Stimulated activated naive CD8-positive, alpha-beta T cell treated with anti-CD3 and anti-CD28 coated beads, Interleukin-15, amount 100 ng/mL, for 72 hours (primary cell): ENCODE data around the gene SLC52A1.
"Not testable (repeated sequence)": the region's sequence is repeated elsewhere in the genome, so short reads cannot be mapped to it uniquely, and the experiment has no call there.

ENCODE experiments used
- ATAC-seq: fragments of 150-1000 bp; cut with Tn5 transposase; 2 replicates; pipeline ENCODE4 v1.10.0; 2021; ENCODE audit warnings: mild to moderate bottlenecking, moderate library complexity
- DNase-seq, 2 donors: peaks; one replicate each; pipeline ENCODE4 v3.0.0; 2021 to 2022
- H3K27ac Mint-ChIP-seq, 2 donors: one replicate each; pipeline ENCODE4 v1.8.0; 2022; ENCODE audit warnings: mild to moderate bottlenecking in 2 of 2, mixed read lengths in 2 of 2, moderate library complexity in 2 of 2
- H3K27me3 Mint-ChIP-seq: one replicate; pipeline ENCODE4 v1.8.0; 2022; ENCODE audit warnings: mixed read lengths
- H3K4me1 Mint-ChIP-seq: one replicate; pipeline ENCODE4 v1.8.0; 2022; ENCODE audit warnings: mild to moderate bottlenecking, mixed read lengths
- H3K4me3 Mint-ChIP-seq, 2 donors: one replicate each; pipeline ENCODE4 v1.8.0; 2022; ENCODE audit warnings: mild to moderate bottlenecking in 2 of 2, mixed read lengths in 2 of 2, moderate library complexity in 1 of 2
- H3K9me3 Mint-ChIP-seq, 2 donors: one replicate each; pipeline ENCODE4 v1.8.0; 2022; ENCODE audit warnings: mixed read lengths in 2 of 2

Gene SLC52A1

GRCh38 chr17:5035315-5035714 is at the start of gene SLC52A1:
TSS of gene SLC52A1 (minus strand) at chr17:5035426. CDS start at chr17:5034606, 820 bp downstream.
- Mint-ChIP-seq H3K4me3 (peak within 1 kb of the TSS; percentile 19 to 33), H3K27me3 (peaks cover 18% of the 10 kb centered on the region)

DNA sequence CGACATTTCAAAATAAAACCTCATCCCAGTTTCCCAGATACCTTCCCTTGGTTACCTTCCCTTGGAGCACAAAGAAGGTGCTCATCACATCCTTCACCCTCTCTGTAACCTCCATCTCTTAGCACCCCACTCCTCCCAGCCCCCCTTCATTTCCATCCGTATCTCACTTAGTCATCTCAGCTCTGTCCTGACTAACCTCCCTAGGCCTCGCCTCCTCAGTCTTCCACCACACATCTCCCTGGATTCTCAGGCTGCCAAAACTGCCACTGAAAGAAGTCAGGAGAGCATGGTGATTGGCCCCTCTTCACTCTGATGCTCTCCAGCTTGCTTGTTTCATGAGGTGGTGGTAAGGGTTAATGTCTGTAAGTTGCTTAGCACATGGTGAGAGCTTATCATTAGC is 45.4 kb upstream of the SLC52A1 start:
- peaks cover 30% of the 10 kb centered on the region for H3K4me1 Mint-ChIP-seq
- H3K9me3 Mint-ChIP-seq: peaks cover 18 to 19% of the 10 kb centered on the region in 2 donors
- H3K27me3 Mint-ChIP-seq: no peaks in the 10 kb centered on the region
- ATAC-seq (no peak), DNase-seq (no peak)
- peak overlapping the region in 1 of 2 donors; percentile 33 for H3K4me3 Mint-ChIP-seq
- no peak overlapping the region for H3K27ac Mint-ChIP-seq

More at GRCh38 chr17:5035315-5035714, at the start of gene SLC52A1:
- Mint-ChIP-seq H3K27ac (no peak within 1 kb of the TSS), H3K4me1 (peaks cover 21% of the 10 kb centered on the region), H3K9me3 (no peaks in the 10 kb centered on the region)
- DNase-seq (no peak), ATAC-seq (no peak)

GRCh38 chr17:5078106-5079028 is 43.1 kb upstream of the SLC52A1 start, which contains the start of gene ZFP3:
TSS of gene ZFP3 (plus strand) at chr17:5078467. CDS start at chr17:5091505, 13,038 bp downstream.
- Mint-ChIP-seq H3K4me1 (peaks cover 30% of the 10 kb centered on the region), H3K27me3 (no peaks in the 10 kb centered on the region), H3K4me3 (peak within 1 kb of the TSS; percentile 86 to 99), H3K27ac (peak within 1 kb of the TSS; percentile 97), H3K9me3 (peaks cover 8 to 9% of the 10 kb centered on the region in 2 donors)
- peak; percentile 94 for ATAC-seq
- DNase-seq: peak; percentile 81 to 90

DNA sequence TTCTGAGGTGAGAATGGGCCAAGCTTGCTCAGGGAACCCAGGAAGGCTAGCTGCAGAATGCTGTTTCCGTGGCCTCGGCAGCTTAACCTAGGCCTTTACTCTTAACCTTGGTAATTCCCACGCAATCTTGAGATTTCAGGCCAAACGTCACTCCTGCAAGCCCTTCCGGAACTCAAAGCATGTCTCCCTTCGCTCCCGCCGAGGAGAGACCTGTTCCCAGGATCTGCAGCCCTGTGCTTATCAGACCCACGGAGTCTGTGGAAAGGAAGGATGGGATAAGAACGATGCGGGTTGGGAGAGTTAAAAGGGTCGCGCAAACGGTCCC is 42.5 kb upstream of the SLC52A1 start:
- ATAC-seq: no peak
- DNase-seq: no peak
- Mint-ChIP-seq H3K4me3 (peak overlapping the region; percentile 86 to 99), H3K27me3 (no peaks in the 10 kb centered on the region), H3K9me3 (peaks cover 3 to 6% of the 10 kb centered on the region in 2 donors), H3K27ac (peak overlapping the region; percentile 96 to 97), H3K4me1 (peaks cover 30% of the 10 kb centered on the region)

DNA sequence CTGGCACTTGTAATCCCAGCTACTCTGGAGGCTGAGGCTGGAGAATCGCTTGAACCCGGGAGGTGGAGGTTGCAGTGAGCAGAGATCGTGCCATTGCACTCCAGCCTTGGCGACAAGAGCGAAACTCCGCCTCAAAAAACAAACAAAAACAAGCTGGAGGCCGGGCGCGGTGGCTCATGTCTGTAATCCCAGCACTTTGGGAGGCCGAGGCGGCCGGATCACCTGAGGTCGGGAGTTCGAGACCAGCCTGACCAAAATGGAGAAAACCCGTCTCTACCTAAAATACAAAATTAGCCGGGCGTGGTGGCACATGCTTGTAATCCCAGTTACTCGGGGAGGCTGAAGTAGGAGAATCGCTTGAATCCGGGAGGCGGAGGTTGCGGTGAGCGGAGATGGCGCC is 42.0 kb upstream of the SLC52A1 start:
- H3K9me3 Mint-ChIP-seq, ATAC-seq, DNase-seq, H3K27me3 Mint-ChIP-seq: not testable (repeated sequence)
- Mint-ChIP-seq H3K4me3 (peak overlapping the region; percentile 86 to 99), H3K4me1 (peaks cover 30% of the 10 kb centered on the region), H3K27ac (peak overlapping the region in 1 of 2 donors; percentile 97)

DNA sequence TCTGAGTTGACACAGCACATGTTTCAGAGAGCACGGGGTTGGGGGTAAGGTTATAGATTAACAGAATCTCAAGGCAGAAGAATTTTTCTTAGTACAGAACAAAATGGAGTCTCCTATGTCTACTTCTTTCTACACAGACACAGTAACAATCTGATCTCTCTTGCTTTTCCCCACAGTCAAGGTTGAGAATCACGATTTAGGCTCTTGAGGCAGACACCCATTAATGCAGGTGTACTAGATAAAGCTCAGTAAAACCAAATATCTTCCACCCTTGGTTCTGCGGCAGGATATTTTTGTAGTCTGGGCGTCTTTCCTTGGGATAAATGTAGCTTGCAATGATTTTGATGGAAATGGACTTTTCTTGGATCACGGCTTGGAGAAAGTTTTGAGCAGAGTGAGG is 40.2 kb upstream of the SLC52A1 start:
- not testable (repeated sequence) for DNase-seq, H3K27me3 Mint-ChIP-seq, H3K9me3 Mint-ChIP-seq, ATAC-seq, H3K4me3 Mint-ChIP-seq, H3K27ac Mint-ChIP-seq
- H3K4me1 Mint-ChIP-seq: peaks cover 22% of the 10 kb centered on the region

- no peak for ATAC-seq
These were observed 34.5 kb upstream of the SLC52A1 start for GRCh38 chr17:5069724-5070123.

GRCh38 chr17:5068236-5068635 is 33.0 kb upstream of the SLC52A1 start:
- H3K4me3 Mint-ChIP-seq: no peak overlapping the region
- H3K27ac Mint-ChIP-seq: no peak overlapping the region
- ATAC-seq (no peak), DNase-seq (no peak)
- peaks cover 12% of the 10 kb centered on the region for H3K27me3 Mint-ChIP-seq
- H3K9me3 Mint-ChIP-seq: no peaks in the 10 kb centered on the region
- H3K4me1 Mint-ChIP-seq: no peaks in the 10 kb centered on the region

More at GRCh38 chr17:5069724-5070123, 34.5 kb upstream of the SLC52A1 start:
- DNase-seq: no peak
- H3K4me1 Mint-ChIP-seq: no peaks in the 10 kb centered on the region
- H3K9me3 Mint-ChIP-seq: no peaks in the 10 kb centered on the region
- H3K4me3 Mint-ChIP-seq: no peak overlapping the region
- H3K27me3 Mint-ChIP-seq: peaks cover 9% of the 10 kb centered on the region
- H3K27ac Mint-ChIP-seq: no peak overlapping the region

DNA sequence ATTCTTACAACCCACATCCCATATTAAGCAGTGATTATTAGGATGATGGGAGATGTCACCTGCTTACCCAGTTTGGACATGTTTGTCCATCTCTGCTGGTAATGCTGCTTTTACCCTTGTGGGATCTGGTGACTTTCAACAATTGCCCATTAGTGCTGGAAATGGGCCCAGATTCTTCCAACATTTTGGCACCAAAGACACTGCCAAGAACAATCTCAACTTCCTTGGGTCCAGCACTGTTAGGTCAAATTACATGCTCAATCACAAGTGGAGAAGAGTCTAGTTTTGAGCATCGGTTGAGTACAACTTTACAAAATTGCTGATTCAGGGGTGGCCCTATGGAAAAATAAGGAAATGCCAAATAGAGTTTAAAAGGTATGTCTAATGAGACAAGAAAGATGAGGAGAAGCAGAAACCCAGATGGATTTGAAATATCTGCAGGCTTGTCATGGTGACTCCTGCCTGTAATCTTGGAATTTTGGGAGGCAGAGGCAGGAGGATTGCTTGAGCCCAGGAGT is 30.1 kb upstream of the SLC52A1 start:
- Mint-ChIP-seq H3K9me3 (no peaks in the 10 kb centered on the region), H3K27ac (peak overlapping the region in 1 of 2 donors; percentile 31), H3K4me3 (no peak overlapping the region), H3K27me3 (peaks cover 15% of the 10 kb centered on the region), H3K4me1 (no peaks in the 10 kb centered on the region)
- ATAC-seq (no peak), DNase-seq (no peak)

- no peaks in the 10 kb centered on the region for H3K4me1 Mint-ChIP-seq
- ATAC-seq (no peak), DNase-seq (no peak)
- no peaks in the 10 kb centered on the region for H3K27me3 Mint-ChIP-seq
- H3K27ac Mint-ChIP-seq: peak overlapping the region in 1 of 2 donors; percentile 69
- no peaks in the 10 kb centered on the region for H3K9me3 Mint-ChIP-seq
- no peak overlapping the region for H3K4me3 Mint-ChIP-seq
These were observed 20.3 kb upstream of the SLC52A1 start for GRCh38 chr17:5055543-5055942.

GRCh38 chr17:5050278-5050677 is 15.1 kb upstream of the SLC52A1 start:
- ATAC-seq (no peak), DNase-seq (no peak)
- Mint-ChIP-seq H3K4me3 (no peak overlapping the region), H3K4me1 (peaks cover 43% of the 10 kb centered on the region), H3K9me3 (no peaks in the 10 kb centered on the region), H3K27ac (no peak overlapping the region), H3K27me3 (no peaks in the 10 kb centered on the region)

DNA sequence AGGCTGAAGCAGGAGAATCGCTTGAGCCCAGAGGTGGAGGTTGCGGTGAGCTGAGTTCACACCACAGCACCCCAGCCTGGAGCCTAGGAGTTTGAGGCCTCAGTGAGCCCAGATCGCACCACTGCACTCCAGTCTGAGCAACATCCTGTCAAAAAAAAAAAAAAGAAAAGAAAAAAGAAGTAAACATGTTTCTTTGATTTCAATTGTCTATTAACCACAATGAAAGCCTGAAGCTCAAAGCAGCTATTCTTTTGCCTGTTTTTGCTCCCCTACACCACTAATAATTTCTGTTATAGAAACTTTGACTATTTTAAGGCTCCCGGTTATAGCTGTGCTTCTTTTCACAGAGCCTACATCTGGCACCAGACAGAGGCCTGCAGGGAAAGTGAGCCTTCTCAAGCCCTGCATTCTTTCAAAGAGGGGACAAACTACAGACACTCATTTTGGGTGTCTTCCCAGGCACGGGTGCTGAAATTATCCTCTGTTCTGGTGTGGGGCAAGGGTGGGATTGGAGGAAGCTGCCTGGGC is 14.2 kb upstream of the SLC52A1 start:
- no peaks in the 10 kb centered on the region for H3K27me3 Mint-ChIP-seq
- peak in 1 of 2 donors; percentile 17 for DNase-seq
- H3K4me3 Mint-ChIP-seq: no peak overlapping the region
- peaks cover 48% of the 10 kb centered on the region for H3K4me1 Mint-ChIP-seq
- no peaks in the 10 kb centered on the region for H3K9me3 Mint-ChIP-seq
- peak overlapping the region in 1 of 2 donors; percentile 57 for H3K27ac Mint-ChIP-seq
- ATAC-seq: peak; percentile 62

DNA sequence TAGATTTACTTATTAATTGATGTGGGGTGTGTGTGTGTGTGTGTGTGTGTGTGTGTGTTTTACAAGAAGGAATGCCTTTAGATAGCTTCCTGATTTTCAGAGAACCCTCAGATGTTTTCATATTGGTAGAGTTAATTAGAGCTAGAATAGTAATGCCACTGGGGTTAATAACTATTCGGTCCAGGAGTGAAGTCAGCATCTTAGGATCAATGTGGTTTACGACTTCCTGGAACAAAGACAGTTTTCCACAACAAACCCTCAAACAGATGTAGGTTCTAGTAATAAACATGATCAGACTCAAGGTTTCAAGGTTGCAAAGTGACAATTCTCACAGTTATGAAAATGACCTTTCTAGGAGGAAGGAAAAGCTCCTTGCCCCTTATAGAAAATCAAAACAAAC is 12.2 kb upstream of the SLC52A1 start:
- Mint-ChIP-seq H3K27me3 (no peaks in the 10 kb centered on the region), H3K9me3 (no peaks in the 10 kb centered on the region), H3K4me3 (no peak overlapping the region), H3K27ac (peak overlapping the region in 1 of 2 donors; percentile 91), H3K4me1 (peaks cover 53% of the 10 kb centered on the region)
- no peak for ATAC-seq
- DNase-seq: no peak

GRCh38 chr17:5045496-5045895 is 10.3 kb upstream of the SLC52A1 start:
- no peaks in the 10 kb centered on the region for H3K27me3 Mint-ChIP-seq
- H3K27ac Mint-ChIP-seq: peak overlapping the region in 1 of 2 donors; percentile 94
- no peaks in the 10 kb centered on the region for H3K9me3 Mint-ChIP-seq
- DNase-seq: no peak
- no peak for ATAC-seq
- peaks cover 59% of the 10 kb centered on the region for H3K4me1 Mint-ChIP-seq
- no peak overlapping the region for H3K4me3 Mint-ChIP-seq

DNA sequence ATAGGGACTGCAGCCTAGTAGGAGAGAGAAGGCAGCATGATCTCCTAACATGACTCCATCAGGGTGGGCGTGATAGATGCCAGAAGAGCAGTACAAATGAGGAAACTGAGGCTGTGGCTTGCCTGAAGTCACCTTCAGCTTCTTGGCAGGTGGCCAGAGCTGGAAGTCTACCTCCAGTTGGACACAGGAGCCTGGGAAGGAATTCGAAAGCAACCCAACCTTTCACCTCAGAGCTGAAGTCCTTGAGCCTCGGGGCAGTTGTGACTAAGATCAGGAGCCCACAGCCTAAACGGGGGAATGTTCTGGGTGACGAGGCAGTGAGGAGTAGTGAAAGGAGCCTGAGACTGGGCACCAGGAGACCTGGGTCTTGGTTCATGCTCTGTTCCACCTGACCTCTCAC is 9.4 kb upstream of the SLC52A1 start:
- Mint-ChIP-seq H3K9me3 (no peaks in the 10 kb centered on the region), H3K27me3 (no peaks in the 10 kb centered on the region), H3K4me1 (peaks cover 56% of the 10 kb centered on the region), H3K4me3 (no peak overlapping the region), H3K27ac (no peak overlapping the region)
- no peak for ATAC-seq
- no peak for DNase-seq

DNA sequence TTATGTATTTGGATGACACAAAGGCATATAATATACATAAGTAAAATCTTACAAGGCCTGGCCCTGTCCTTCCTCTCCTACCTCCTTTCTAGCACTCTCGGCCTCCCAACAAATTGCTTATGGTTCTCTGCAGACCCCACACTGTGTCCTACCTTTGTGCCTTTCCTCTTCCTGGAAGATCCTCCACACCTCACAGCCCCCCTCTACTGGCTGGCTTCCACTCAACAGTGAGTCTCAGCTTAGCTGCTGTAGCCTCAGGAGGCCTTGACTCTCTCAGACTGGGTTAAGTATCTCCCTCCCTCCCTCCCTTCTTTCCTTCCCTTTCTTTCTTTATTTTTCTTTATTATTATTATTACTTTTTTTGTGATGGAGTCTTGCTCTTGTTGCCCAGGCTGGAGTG is 8.3 kb upstream of the SLC52A1 start:
- Mint-ChIP-seq H3K27ac (no peak overlapping the region), H3K4me3 (no peak overlapping the region), H3K9me3 (no peaks in the 10 kb centered on the region), H3K4me1 (peaks cover 45% of the 10 kb centered on the region), H3K27me3 (no peaks in the 10 kb centered on the region)
- ATAC-seq (no peak), DNase-seq (no peak)
